Activated CD4-positive, alpha-beta memory T cell treated with anti-CD3 and anti-CD28 coated beads, Interleukin-2, amount 10 ng/mL, durations not matched to agents 7 days and 5 days (primary cell): Measurements from ENCODE around the gene ANO2. TPM values are rescaled to one million over a fixed set of nuclear protein-coding genes. Genes with fewer than 3 reads are reported as not detected.

ENCODE experiments used
- CTCF ChIA-PET: fragments of 350-600 bp; sonication (Branson Sonifier 250); formaldehyde crosslinking; loops from one replicate; lab custom pipeline; 2021; ENCODE audit warnings: antibody characterized with exemption, inconsistent platforms; lab: Charles Lee
- POLR2A ChIA-PET: fragments of 350-600 bp; sonication (Branson Sonifier 250); formaldehyde crosslinking; loops from one replicate; lab custom pipeline; 2021; ENCODE audit warnings: antibody characterized with exemption; lab: Charles Lee
- DNase-seq: peaks from one replicate; pipeline ENCODE4 v3.0.0-alpha.2; 2020
- H3K27ac Mint-ChIP-seq: one replicate; pipeline ENCODE4 v1.8.0; 2021; ENCODE audit warnings: mild to moderate bottlenecking, mixed read lengths
- H3K27me3 Mint-ChIP-seq: one replicate; pipeline ENCODE4 v1.8.0; 2021; ENCODE audit warnings: mixed read lengths
- H3K36me3 Mint-ChIP-seq: one replicate; pipeline ENCODE4 v1.8.0; 2021; ENCODE audit warnings: low read depth, mixed read lengths
- H3K4me1 Mint-ChIP-seq: one replicate; pipeline ENCODE4 v1.8.0; 2021; ENCODE audit warnings: mixed read lengths
- H3K4me3 Mint-ChIP-seq: one replicate; pipeline ENCODE4 v1.8.0; 2021; ENCODE audit warnings: mild to moderate bottlenecking, mixed read lengths
- H3K9me3 Mint-ChIP-seq: one replicate; pipeline ENCODE4 v1.8.0; 2021; ENCODE audit warnings: mixed read lengths
- total RNA-seq, 2 experiments: library from RNA; stranded (reverse); gene quantifications; one replicate each; pipeline ENCODE4 v1.2.3, GENCODE V29; 2021

The ANO2 gene
- total RNA-seq, 2 experiments from 2014 or later: not detected

GRCh38 chr12:5534426-5535199 is 410.4 kb downstream of the ANO2 start:
- POLR2A ChIA-PET: no interaction called here
- DNase-seq: no peak
- no peak overlapping the region for H3K4me3 Mint-ChIP-seq
- peaks cover 2% of the 10 kb centered on the region for H3K9me3 Mint-ChIP-seq
- no peak overlapping the region for H3K27ac Mint-ChIP-seq
- no peaks in the 10 kb centered on the region for H3K36me3 Mint-ChIP-seq
- no peaks in the 10 kb centered on the region for H3K27me3 Mint-ChIP-seq
- no peaks in the 10 kb centered on the region for H3K4me1 Mint-ChIP-seq
- CTCF ChIA-PET: no interaction called here

GRCh38 chr12:5533368-5533767 is 411.7 kb downstream of the ANO2 start:
- no peak for DNase-seq
- CTCF ChIA-PET: no interaction called here

GRCh38 chr12:5525783-5526367 is 419.2 kb downstream of the ANO2 start:
- DNase-seq: no peak
- H3K4me1 Mint-ChIP-seq: no peaks in the 10 kb centered on the region
- no peaks in the 10 kb centered on the region for H3K27me3 Mint-ChIP-seq
- no peak overlapping the region for H3K4me3 Mint-ChIP-seq
- H3K27ac Mint-ChIP-seq: no peak overlapping the region
- CTCF ChIA-PET: no interaction called here
- no peaks in the 10 kb centered on the region for H3K36me3 Mint-ChIP-seq
- POLR2A ChIA-PET: no interaction called here
- H3K9me3 Mint-ChIP-seq: no peaks in the 10 kb centered on the region

More at GRCh38 chr12:5533368-5533767, 411.7 kb downstream of the ANO2 start:
- H3K4me3 Mint-ChIP-seq: no peak overlapping the region
- POLR2A ChIA-PET: no interaction called here
- no peaks in the 10 kb centered on the region for H3K36me3 Mint-ChIP-seq
- peaks cover 2% of the 10 kb centered on the region for H3K9me3 Mint-ChIP-seq
- H3K27ac Mint-ChIP-seq: no peak overlapping the region
- no peaks in the 10 kb centered on the region for H3K4me1 Mint-ChIP-seq
- no peaks in the 10 kb centered on the region for H3K27me3 Mint-ChIP-seq

DNA sequence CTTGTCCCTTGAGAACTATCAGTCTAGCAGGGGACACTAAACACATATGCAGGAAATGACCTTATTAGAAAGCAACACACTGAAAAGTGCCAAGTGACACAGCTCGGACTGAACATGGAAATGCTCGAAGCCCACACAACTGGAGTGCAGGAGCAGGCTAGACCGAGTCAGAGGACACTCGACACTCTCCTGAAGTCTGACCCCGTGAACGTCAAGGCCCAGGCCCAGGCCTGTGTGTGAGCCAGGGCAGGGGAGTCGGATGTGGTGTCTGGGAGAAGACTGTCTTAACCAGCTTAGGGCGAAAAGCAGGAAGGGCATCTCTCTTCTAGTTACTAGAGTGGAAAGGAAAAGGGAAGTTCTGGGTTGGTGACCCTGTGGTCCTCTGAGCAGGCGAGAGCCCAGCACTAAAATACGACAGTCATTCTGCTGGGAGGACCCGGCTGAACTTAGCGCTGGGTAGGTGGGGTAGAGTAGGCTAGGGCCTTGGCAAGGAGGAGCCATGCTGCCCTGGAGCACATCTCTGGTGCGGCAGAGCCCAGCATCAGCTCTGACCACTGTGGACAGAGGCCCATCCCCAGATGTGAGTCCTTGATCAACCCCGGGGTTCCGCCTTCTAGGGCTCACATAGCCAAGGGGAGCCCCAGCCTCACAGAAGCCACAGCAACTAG is 420.2 kb downstream of the ANO2 start:
- ChIA-PET POLR2A (no interaction called here), CTCF (no interaction called here)
- no peak overlapping the region for H3K27ac Mint-ChIP-seq

GRCh38 chr12:5524116-5524768 is 420.8 kb downstream of the ANO2 start:
- Mint-ChIP-seq H3K9me3 (no peaks in the 10 kb centered on the region), H3K36me3 (no peaks in the 10 kb centered on the region), H3K27me3 (no peaks in the 10 kb centered on the region), H3K4me1 (no peaks in the 10 kb centered on the region), H3K4me3 (no peak overlapping the region), H3K27ac (no peak overlapping the region)
- POLR2A ChIA-PET: no interaction called here
- CTCF ChIA-PET: no interaction called here
- no peak for DNase-seq

More for the DNA sequence above, 420.2 kb downstream of the ANO2 start:
- Mint-ChIP-seq H3K27me3 (no peaks in the 10 kb centered on the region), H3K9me3 (no peaks in the 10 kb centered on the region), H3K4me1 (no peaks in the 10 kb centered on the region), H3K4me3 (no peak overlapping the region), H3K36me3 (no peaks in the 10 kb centered on the region)
- DNase-seq: no peak

DNA sequence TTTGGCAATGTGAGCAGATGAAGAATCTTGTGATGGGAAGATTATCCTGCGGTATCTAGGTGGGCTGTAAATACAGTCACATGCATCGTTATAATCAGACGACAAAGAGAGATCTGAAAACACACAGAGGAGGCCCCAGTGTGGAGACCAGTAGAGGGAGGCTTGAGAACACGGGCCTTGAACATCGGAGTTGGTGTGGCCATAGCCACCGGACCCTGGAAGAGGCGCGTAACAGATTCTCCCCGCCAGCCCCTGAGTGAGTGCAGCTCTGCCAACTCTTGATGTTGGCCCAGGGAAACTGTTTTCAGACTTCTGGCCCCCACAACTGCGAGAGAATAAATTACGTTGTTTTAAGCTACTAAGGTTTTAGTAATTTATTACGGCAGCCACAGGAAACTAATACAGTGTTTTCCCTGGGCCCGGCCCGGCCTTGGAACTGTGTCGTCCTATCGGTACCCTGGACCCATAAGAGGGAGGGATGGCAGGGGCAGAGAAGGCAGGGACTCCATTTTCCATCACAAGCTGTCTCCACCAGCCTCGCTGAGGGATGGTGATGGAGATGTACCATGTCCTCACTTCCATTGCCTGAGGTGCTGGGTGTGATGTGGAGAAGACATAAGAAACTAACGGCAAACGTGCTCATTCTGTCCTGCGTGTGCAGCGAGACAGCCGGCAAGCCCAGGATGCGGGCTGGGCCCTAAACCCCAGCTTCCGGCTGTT is 421.5 kb downstream of the ANO2 start:
- H3K27me3 Mint-ChIP-seq: no peaks in the 10 kb centered on the region
- CTCF ChIA-PET: no interaction called here
- no peak overlapping the region for H3K27ac Mint-ChIP-seq
- H3K36me3 Mint-ChIP-seq: no peaks in the 10 kb centered on the region
- DNase-seq: no peak
- POLR2A ChIA-PET: no interaction called here
- no peak overlapping the region for H3K4me3 Mint-ChIP-seq
- no peaks in the 10 kb centered on the region for H3K4me1 Mint-ChIP-seq
- no peaks in the 10 kb centered on the region for H3K9me3 Mint-ChIP-seq

- Mint-ChIP-seq H3K4me3 (no peak overlapping the region), H3K27ac (no peak overlapping the region), H3K9me3 (no peaks in the 10 kb centered on the region), H3K4me1 (no peaks in the 10 kb centered on the region), H3K36me3 (no peaks in the 10 kb centered on the region), H3K27me3 (no peaks in the 10 kb centered on the region)
- no peak for DNase-seq
- ChIA-PET CTCF (no interaction called here), POLR2A (no interaction called here)
Measured at GRCh38 chr12:5522432-5523335, 422.4 kb downstream of the ANO2 start.

DNA sequence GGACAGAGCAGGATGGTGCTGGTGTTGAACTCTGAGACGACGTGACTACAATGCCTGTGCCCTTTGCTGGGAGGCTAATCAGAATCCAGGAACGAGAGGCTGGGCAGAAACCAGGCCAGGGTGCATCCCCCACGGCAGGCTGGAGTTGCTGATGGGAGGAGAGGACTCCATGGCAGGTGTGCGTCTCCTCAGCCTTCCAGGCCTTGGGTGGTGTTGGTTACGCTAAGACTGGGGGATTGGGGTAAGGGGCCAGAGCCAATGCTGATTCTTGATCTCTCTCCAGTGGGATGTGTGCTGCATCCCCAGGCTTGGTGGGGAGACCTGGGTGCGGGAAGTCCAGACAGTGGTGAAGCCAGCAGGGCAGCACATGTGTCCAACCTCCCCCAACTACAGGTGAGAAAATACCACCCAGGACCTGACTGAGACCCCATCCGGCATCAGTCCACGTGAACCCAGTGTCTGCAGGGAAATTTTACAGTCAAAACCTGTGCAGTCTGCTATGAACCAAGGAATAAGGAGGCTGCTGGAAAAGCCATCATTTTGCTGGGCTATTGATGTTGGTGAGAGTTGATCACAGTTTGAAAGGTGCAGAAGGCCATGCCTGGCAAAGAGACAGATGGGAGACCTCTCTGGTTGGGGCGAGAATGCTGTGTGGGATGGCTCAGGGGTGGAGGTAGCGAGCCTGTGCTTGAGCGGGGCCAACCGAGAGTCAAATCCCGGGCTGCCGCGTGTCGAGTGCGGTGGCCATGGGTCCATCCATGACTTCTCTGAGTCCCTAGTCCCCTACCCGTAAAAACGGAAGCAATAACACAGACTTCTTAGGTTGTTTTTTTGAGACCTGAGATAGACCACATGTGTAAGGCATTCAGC is 423.4 kb downstream of the ANO2 start:
- no peak overlapping the region for H3K4me3 Mint-ChIP-seq
- POLR2A ChIA-PET: no interaction called here

GRCh38 chr12:5520831-5521230 is 424.2 kb downstream of the ANO2 start:
- H3K27ac Mint-ChIP-seq: no peak overlapping the region
- no peak overlapping the region for H3K4me3 Mint-ChIP-seq
- H3K4me1 Mint-ChIP-seq: no peaks in the 10 kb centered on the region
- ChIA-PET CTCF (no interaction called here), POLR2A (no interaction called here)
- DNase-seq: no peak
- H3K36me3 Mint-ChIP-seq: no peaks in the 10 kb centered on the region
- H3K9me3 Mint-ChIP-seq: no peaks in the 10 kb centered on the region
- no peaks in the 10 kb centered on the region for H3K27me3 Mint-ChIP-seq

More for the DNA sequence above, 423.4 kb downstream of the ANO2 start:
- Mint-ChIP-seq H3K4me1 (no peaks in the 10 kb centered on the region), H3K27me3 (no peaks in the 10 kb centered on the region), H3K9me3 (no peaks in the 10 kb centered on the region), H3K27ac (no peak overlapping the region), H3K36me3 (no peaks in the 10 kb centered on the region)
- CTCF ChIA-PET: no interaction called here
- no peak for DNase-seq

- ChIA-PET POLR2A (no interaction called here), CTCF (no interaction called here)
- H3K27ac Mint-ChIP-seq: no peak overlapping the region
- no peaks in the 10 kb centered on the region for H3K9me3 Mint-ChIP-seq
- no peaks in the 10 kb centered on the region for H3K27me3 Mint-ChIP-seq
- no peaks in the 10 kb centered on the region for H3K36me3 Mint-ChIP-seq
- no peak for DNase-seq
- no peaks in the 10 kb centered on the region for H3K4me1 Mint-ChIP-seq
- H3K4me3 Mint-ChIP-seq: no peak overlapping the region
Measured at GRCh38 chr12:5520037-5520436, 425.0 kb downstream of the ANO2 start.

DNA sequence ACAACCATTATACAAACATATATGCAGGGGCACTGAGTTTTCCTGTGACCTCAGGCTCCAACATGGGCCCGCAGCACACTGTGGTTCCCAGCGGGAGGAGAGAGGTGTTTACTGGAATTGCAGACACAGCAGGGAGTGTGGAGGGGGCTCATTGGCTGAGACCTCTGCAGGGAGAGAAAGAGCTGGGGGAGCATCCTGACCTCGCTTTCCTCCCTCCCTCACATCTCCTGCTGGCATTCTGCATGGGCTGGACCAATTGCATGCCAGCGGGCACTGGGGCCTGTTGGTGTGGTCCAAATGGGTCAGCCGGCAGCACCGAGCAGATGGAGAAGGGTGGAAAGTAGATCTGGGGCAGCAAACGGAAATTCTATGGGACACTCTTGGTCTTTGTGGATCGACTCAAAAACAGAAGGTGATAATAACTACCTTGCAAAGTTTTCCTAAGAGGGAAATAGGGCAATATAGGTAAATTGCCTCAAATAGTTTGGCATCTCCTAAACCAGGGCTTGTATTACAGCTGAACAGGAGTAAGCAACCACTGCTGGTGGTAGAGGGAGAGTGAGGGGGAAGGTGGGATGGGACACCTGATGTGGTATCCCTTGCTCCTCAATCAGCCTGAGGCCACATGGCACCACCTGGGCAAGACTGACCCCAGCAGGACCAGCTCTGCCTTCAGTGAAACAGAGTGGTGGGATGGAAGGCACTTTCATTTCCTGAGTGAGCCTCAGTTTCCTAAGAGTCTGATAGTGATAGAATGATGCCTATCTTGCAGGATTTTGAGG is 426.3 kb downstream of the ANO2 start:
- no peak for DNase-seq
- Mint-ChIP-seq H3K4me3 (no peak overlapping the region), H3K27ac (no peak overlapping the region), H3K27me3 (no peaks in the 10 kb centered on the region), H3K36me3 (no peaks in the 10 kb centered on the region), H3K9me3 (no peaks in the 10 kb centered on the region), H3K4me1 (no peaks in the 10 kb centered on the region)
- CTCF ChIA-PET: no interaction called here
- POLR2A ChIA-PET: no interaction called here
